VCaP (cell line): ENCODE measurements around the gene ATP6V1B1.

Experiments used
- H3K27ac ChIP-seq: fragments of 450-650 bp; 2 replicates; pipeline ENCODE4 v1.5.1; 2017
- TF ChIP-seq, protein P1 (sequence below): fragments of 450-650 bp; conservative IDR thresholded peaks from 2 replicates; pipeline ENCODE4 v1.5.1; 2017; ENCODE audit warnings: mild to moderate bottlenecking, moderate library complexity

The ATP6V1B1 gene

DNA sequence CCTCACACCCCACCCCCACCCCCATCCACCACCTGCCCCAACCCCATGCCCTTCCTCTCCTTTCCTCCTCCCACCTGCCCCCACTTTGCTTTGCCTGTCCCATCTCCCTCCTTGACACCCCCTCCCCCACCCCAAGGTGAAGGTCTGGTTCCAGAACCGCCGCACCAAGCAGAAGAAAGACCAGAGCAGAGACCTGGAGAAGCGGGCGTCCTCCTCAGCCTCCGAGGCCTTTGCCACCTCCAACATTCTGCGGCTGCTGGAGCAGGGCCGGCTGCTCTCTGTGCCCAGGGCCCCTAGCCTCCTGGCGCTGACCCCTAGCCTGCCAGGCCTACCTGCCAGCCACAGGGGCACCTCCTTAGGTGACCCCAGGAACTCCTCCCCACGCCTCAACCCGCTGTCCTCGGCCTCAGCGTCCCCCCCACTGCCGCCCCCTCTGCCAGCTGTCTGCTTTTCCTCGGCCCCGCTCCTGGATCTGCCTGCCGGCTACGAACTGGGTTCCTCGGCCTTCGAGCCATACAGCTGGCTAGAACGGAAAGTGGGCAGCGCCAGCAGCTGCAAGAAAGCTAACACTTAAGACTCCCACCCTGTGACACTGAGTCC is 3.0 kb upstream of the ATP6V1B1 start:
- H3K27ac ChIP-seq = no peak overlapping the region
- TF ChIP-seq, protein P1, sequence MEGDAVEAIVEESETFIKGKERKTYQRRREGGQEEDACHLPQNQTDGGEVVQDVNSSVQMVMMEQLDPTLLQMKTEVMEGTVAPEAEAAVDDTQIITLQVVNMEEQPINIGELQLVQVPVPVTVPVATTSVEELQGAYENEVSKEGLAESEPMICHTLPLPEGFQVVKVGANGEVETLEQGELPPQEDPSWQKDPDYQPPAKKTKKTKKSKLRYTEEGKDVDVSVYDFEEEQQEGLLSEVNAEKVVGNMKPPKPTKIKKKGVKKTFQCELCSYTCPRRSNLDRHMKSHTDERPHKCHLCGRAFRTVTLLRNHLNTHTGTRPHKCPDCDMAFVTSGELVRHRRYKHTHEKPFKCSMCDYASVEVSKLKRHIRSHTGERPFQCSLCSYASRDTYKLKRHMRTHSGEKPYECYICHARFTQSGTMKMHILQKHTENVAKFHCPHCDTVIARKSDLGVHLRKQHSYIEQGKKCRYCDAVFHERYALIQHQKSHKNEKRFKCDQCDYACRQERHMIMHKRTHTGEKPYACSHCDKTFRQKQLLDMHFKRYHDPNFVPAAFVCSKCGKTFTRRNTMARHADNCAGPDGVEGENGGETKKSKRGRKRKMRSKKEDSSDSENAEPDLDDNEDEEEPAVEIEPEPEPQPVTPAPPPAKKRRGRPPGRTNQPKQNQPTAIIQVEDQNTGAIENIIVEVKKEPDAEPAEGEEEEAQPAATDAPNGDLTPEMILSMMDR = no peak

DNA sequence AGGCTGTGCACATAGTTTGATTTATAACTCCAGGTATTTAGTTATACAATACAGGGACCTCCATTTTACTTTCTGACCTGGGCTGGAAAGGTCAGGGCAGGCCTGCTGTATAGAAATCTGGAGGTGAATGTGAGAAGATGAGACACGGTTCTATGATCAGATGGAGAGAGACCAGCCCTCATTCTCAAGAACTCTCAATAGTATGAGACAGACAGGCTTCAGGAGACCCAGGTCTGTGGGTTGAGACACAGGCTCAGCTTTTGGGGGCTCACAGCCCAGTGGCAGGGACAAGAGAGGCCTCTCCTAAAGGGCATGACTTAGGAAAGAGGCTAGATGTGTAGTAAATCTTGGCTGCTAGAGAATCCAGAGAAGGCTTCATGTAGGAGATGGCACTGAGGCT is 719 bp upstream of the ATP6V1B1 start:
- TF ChIP-seq, protein P1 = no peak
- peak overlapping the region; percentile 28; the same call in 1 of the 2 replicates for H3K27ac ChIP-seq

DNA sequence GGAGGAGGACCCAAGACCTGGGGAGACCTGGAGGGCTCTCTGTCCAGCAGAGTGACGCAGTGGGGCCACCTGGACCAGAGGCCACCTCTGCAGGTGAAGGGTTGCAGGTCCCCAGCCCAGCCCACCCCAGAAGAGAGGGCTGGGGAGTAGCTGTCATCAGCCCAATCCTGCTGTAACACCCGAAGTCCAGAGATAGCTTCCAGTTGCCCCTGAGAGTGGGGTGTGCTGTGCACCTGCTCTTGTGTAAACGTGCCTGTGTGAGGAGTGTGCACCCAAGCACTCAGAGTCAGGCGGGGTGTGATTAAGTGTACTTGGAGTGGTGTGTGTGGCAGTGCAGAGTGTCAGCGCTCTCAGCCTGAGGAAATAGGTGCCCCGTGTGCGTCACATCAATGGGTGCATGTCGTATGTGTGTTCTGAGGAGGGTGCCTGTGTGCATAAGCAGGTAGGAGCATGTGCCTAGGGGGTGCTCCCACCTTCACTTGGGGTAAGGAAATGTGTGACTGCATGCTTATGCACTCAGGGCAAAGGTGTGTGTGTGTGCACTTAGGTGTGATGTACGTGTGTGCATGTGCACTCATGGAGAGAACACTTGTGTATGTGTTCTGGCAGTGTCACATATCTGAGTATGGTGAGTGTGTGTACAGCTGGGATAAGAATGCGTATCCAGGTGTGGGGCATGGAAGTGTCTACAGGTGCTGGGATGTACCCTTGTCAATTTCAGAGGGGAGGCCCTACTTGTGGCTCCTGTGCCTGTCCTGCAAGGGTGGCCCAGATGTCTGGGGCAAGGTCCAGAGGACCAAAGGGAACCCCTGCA is 672 bp downstream of the ATP6V1B1 start:
- peak overlapping the region; percentile 28; the same call in 1 of the 2 replicates for H3K27ac ChIP-seq
- TF ChIP-seq, protein P1 = no peak

DNA sequence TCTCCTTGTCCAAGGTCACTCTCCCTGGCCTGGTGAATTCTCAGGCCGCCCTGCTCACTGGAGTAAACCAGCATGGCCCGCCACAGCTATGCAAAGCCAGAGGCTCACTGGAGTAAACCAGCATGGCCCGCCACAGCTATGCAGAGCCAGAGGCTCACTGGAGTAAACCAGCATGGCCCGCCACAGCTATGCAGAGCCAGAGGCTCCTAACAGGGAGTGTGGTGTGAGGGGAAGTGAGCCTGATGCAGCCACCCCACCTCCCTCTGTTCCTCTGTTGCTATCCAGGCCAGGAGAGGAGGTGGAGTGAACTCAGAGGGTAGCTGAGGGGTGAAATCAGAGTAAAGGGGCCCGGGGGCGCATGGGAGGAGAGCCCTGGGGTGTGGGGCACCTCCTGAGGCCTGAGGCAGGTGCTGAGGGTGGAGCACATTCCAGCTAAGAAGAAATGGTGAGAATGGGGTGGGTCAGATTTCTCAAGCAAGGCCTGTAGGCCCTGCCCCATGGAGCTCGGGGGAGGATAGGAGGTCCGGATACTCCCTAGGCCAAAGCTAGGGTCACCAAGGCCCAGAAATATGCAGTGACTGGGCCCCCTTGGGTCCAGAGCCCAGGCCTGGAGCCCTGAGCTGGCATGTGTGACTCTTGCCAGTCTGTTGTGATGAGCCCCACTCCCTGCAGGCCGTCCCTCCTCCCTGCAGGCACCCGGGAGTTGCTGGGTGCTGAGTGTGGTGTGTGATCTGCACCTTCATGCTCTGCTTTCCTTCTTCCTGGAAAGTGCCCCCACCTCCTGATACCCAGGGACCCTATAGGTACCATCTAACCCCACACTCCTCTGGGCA is 1.5 kb downstream of the ATP6V1B1 start:
- no peak overlapping the region for H3K27ac ChIP-seq
- TF ChIP-seq, protein P1 = no peak

DNA sequence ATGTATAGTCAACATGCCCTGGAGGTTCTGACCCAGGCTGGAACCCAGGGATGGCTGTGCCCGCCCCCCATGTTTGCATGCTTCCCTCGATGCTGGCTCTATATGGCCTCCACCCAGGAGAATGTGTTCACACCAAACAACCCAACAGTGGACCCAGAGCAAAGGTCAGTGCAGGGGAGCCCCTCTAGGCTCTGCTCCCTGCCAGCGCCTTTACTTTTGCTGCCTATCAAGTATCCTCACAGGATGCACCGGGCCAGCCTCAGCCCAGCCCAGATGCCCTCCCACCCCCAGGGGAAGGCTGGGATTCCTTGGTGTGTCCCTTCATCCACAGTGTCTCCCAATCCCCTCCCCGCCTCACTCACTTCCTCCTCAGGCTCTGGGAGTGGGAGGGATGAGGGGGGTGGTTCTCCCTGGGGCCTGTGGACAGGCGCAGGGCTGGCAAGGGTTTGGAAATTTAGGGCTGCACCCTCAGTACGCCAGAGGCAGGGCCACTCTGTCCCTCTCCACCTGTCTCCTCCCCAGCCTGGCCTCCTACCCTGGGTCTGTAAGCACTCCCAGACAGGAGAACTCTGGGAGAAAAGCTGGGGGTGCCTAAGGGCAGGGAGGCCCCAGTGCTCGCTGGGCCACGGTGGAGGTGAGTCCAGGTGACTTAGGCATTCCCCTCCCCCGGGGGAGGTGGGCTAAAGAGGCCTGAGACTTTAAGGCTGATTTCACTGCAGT is 2.3 kb downstream of the ATP6V1B1 start:
- no peak overlapping the region for H3K27ac ChIP-seq
- TF ChIP-seq, protein P1 = no peak

DNA sequence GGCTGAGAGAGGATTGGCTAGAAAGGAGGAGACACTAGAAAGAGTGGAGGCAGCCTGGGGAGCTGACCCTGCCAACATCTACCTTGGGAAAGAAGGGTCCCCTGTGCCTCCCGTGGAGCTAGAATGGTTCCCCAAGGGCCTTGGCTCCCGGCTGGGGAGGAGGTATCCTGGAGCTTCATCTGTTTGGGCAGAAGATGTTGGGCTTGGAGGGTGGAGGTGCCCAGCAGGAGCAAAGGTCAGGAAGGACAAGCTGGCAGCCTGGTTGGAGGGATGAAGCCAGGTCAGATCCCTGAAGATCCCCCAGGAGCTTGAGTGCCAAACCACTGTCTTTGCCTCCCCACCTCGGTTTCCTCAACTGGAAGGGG is 2.9 kb downstream of the ATP6V1B1 start:
- TF ChIP-seq, protein P1 = no peak

More for the DNA sequence above, 2.9 kb downstream of the ATP6V1B1 start:
- H3K27ac ChIP-seq = no peak overlapping the region
